GM21381 (cell line): ENCODE measurements around the gene LMBR1.
"Not testable (repeated sequence)": the region's sequence is repeated elsewhere in the genome, so short reads cannot be mapped to it uniquely, and the experiment has no call there.

ENCODE experiments used
- ATAC-seq: cut with Tn5 transposase; IDR thresholded peaks from one replicate; pipeline ENCODE4 v1.9.1; 2021; ENCODE audit warnings: mild to moderate bottlenecking, moderate library complexity; ENCODE audit not compliant: unreplicated experiment

Gene LMBR1

DNA sequence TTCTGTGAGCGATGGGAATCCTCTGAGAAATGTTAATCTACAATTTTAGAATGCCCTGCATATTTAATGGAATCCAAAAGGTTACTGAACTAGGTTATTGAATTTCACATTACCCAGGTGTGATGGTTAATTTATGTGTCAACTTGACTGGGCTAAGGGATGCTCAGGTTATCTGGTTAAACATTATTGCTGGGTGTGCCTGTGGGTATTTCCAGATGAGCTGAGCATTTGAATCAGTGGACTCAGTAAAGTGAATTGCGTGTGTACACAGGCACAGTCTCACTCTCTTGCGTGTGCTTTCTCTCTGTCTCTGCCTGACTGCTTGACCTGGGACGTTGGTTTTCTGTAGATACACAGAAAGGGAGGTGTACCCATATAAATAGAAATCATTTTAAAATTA is 230.7 kb downstream of the LMBR1 start:
- ATAC-seq, result no peak

DNA sequence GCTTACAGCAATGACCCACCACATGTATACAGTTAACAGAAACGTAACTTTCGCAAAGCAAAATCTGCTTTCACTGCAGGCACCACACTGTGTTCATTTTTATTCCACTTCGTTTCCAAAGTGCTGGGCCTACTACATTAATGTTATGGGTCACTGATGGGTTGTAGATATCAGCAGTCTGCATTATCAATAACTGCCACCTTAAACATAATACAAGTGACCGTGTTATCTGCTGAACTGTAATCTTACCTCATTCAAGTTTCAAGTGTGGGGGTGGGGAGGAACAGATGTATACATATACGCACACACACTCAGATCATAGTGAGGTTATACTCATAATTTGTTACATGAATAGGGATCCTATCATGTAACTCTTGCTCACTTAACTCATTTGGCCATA is 231.3 kb downstream of the LMBR1 start:
- no peak for ATAC-seq

GRCh38 chr7:156659961-156660360 is 233.0 kb downstream of the LMBR1 start:
- ATAC-seq, result no peak

DNA sequence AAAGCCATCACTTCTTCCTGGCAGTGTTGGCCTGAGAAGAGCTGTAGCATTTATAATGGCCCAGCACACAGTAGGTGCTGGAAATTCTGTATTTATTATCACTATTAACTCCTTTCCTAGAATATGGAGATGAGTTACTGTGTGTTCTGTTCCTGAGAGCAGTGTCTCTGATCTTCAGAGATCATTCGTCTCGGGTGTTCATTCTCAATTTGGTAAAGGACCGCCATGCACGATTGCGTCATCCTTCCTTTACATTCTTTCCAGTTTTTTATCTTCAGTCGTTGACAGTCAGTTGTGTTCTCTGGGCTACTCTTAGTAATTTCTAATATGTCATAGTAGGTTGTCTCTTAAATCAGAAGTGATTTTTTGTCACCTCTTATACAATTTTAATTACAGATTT is 233.8 kb downstream of the LMBR1 start:
- no peak for ATAC-seq

GRCh38 chr7:156657681-156658080 is 235.3 kb downstream of the LMBR1 start:
- no peak for ATAC-seq

DNA sequence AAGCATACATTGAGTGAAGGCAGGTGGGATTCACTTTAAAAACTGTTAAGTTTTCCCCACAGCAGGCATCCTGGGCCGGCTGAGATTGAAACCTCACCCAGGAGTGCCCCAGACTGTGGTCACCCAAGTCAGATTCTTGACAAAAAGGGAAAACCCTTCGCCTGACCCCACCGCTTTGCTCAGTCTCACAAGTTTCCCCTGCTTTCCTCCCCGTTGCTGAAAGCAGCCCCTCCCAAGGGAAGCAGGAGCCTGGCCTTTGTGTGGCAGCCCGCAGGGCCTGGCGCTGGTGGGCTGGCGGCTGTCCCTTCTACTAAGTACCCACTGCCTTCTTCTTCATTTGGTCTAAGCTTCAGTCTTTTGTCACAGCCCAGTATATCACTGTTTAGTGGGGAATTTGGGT is 236.4 kb downstream of the LMBR1 start:
- ATAC-seq, result no peak

DNA sequence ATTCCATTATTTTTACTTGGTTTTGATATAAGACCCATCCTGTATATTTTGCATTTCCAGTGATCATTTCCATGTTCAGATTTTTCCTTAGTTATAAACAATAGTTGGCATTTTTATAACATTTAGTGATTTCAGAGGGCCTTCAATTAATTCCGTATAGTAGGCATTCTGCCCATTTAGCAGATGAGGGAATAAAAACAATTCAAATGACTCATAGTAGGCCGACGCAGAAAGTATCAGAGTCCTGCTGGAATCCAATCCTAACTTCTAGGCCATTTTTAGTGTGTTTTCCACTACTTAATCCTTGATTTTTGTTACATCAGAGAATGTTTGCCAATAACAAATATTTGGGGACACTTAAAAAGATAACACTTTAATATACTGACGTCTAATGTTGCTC is 237.0 kb downstream of the LMBR1 start:
- no peak for ATAC-seq

- no peak for ATAC-seq
These were observed 237.7 kb downstream of the LMBR1 start for GRCh38 chr7:156655251-156655650.

DNA sequence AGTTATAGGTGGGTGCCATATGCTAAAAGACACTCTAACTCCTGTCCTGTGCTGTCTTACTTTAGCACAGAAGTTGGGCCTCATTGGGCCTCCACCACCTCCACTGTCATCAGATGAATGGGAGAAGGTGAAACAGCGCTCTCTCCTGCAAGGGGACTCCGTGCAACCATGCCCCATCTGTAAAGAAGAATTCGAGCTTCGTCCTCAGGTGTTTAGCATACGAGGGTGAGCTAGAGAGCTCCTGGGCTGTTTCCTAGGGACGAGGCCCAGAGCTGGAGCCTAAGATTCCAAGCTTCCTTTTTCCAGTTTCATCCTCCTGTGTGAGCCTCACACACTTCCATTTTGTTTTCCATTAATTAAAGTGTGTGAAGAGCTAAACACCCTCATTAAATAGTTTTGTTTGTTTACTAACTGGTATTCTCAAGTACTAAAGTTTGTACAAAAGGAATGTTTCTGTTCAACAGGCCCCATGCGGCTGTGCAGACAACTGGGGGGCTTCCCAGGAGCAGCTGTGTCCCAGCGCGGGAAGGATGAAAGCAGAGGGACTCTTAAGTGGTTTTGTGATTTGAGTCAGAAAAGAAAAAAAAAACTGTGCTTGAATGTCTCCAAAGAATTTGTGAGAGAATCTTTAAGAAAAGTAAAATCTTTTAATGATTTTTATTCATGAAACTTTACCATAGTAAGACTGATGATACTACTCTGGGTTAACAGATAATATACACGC is 238.3 kb downstream of the LMBR1 start:
- no peak for ATAC-seq

- ATAC-seq, result no peak
These were observed 240.0 kb downstream of the LMBR1 start for GRCh38 chr7:156652886-156653568.

- no peak for ATAC-seq
These were observed 241.5 kb downstream of the LMBR1 start for GRCh38 chr7:156651474-156651873.

DNA sequence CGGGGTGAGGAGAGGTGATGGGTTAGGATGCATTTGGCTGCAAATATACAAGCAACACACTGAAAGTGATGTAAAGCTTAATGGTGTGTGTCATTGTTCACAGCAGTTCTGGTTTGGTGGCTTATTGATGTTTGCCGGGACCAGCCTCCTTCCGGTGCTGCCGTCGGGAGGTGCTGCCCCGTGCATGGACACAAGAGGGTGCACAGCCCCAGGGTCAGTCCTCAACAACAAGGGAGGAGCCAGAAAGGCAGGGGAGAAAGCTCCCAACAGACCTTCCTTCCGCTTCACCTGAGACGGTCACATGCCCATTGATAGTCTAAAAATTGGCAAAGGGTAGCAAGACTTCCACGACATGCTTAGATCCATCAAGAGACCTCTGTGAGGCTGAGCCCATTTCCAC is 242.9 kb downstream of the LMBR1 start:
- ATAC-seq, result no peak

DNA sequence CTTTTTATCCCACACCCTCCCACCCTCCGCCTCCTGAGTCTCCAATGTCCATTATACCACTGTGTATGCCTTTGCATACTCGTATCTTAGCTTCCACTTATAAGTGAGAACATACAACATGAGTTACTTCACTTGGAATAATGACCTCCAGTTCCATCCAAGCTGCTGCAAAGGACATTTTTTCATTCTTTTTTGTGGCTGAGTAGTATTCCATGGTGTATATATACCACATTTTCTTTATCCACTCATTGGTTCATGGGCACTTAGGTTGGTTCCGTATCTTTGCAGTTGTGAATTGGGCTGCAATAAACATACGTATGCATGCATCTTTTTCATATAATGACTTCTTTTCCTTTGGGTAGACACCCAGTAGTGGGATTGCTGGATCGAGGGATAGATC is 245.7 kb downstream of the LMBR1 start:
- not testable (repeated sequence) for ATAC-seq

GRCh38 chr7:156642306-156643045 is 250.5 kb downstream of the LMBR1 start:
- no peak for ATAC-seq

DNA sequence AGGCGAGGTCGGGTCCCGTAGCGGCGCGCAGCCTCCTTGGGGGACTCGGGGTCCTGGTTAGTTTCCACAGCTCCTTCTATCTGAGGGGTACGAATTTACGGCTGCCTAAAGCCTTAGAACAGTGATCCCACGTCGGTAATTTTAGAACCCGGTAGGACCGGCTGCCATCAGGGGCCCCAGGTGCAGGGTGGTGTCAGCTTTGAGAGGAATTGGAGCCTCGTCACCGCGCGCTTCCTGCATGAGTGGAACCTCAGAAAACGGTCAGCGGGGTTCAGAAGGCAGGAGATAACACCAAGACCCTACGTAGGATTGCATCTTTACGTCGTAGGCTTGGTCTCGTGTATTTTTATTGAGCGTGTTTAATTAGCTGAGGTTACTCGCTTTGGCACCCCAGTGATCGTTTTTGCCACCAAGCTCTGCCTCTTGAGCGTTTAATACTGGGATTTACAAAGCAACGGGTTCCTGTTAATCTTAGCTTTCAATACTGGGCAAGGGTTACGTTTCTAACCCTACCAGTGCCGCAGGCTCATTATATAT is 252.0 kb downstream of the LMBR1 start:
- peak; percentile 47 for ATAC-seq

- peak; percentile 84 for ATAC-seq
These were observed 252.6 kb downstream of the LMBR1 start, which contains the start of gene RNF32 for GRCh38 chr7:156640257-156640948. Gene RNF32 (plus strand): TSS chr7:156640774. CDS start chr7:156643878, 3,104 bp downstream.

- no peak for ATAC-seq
These were observed 253.3 kb downstream of the LMBR1 start for GRCh38 chr7:156639426-156640256.

DNA sequence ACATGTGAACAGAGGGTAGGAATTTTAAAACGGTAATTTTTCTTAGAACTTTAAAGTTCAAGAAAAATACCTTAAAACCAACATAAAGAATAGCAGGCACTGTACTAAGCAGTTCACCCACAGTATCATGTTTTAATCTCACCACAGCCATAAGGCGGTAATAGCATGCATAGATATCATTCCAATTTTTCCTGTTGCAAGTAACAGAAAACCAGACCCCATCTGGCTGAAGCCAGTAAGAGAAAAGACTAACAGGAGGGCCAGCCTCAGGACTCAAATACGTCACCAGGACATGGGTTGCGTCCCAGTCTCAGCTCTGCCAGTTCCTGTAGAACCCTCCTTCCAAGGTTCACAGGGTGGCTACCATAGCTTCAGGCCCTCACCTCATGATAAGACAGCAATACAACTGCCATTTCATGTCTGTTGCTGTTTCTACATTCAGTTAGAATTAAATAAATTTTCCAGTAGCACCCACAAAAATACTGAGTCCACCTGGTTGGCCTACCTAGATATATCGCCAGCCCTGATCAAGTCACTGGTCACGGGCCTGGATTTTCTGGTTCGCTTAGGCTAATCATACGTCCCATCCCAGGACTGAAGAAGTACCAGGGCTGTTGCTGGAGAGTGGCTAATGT is 254.4 kb downstream of the LMBR1 start:
- ATAC-seq, result no peak

DNA sequence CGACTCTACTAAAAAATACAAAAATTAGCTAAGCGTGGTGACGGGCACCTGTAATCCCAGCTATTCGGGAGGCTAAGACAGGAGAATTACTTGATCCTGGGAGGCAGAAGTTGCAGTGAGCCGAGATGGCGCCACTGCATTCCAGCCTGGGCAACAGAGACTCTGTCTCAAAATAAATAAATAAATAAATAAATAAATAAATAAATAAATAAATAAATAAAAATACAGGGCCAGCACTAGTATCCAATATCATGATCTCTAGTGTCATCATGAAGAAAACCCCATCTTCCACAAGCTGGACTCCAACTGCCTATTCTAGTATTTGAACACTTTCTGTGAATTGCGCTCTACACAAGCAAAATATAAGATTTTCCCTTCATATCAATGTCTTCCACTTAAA is 255.9 kb downstream of the LMBR1 start:
- ATAC-seq, result not testable (repeated sequence)
